GM23248 (cell line): ENCODE measurements around the gene LCN15.

Source experiments
- EZH2 ChIP-seq: fragments of 200-600 bp; sonication (generic); IDR thresholded peaks from 2 replicates; pipeline ENCODE4 v1.6.1; 2018; ENCODE audit warnings: antibody characterized with exemption, mild to moderate bottlenecking; ENCODE audit not compliant: insufficient read depth, poor library complexity, severe bottlenecking
- EZH2phosphoT487 ChIP-seq: fragments of 200-600 bp; sonication (generic); IDR thresholded peaks from 2 replicates; pipeline ENCODE4 v1.6.1; 2018; ENCODE audit warnings: antibody characterized with exemption, moderate library complexity, mild to moderate bottlenecking, low read depth; ENCODE audit not compliant: insufficient read depth

- no peak for TF ChIP-seq EZH2
- no peak for TF ChIP-seq EZH2phosphoT487
Measured at GRCh38 chr9:136751814-136752213, 12.5 kb downstream of the LCN15 start.
